ENCODE measurements around the gene EXOC4.

The EXOC4 gene

GRCh38 chr7:133963629-133964028 is 710.8 kb downstream of the EXOC4 start:
- Histone ChIP-seq H3K4me1 (ENCODE audit: control insufficient read depth, low read length) (no peaks in the 10 kb centered on the region), H3K27me3 (ENCODE audit: control insufficient read depth, low read length) (no peaks in the 10 kb centered on the region), H3K27ac (ENCODE audit: low read depth, low read length) (no peak overlapping the region), H3F3A (ENCODE audit: control insufficient read depth, insufficient read depth) (no peaks in the 10 kb centered on the region), H3K9me3 (ENCODE audit: control insufficient read depth, insufficient read depth, low read length) (no peaks in the 10 kb centered on the region), H3K9me2 (replicated peaks; ENCODE audit: control insufficient read depth, low read length) (no peaks in the 10 kb centered on the region), H4K20me1 (ENCODE audit: control insufficient read depth, insufficient read depth, low read depth, low read length) (no peaks in the 10 kb centered on the region), H3K4me2 (ENCODE audit: low read length) (no peak overlapping the region), H3K36me3 (ENCODE audit: control insufficient read depth, low read length) (no peaks in the 10 kb centered on the region), H3K4me3 (ENCODE audit: low read length) (no peak overlapping the region), H3K79me2 (ENCODE audit: control insufficient read depth, low read length) (no peaks in the 10 kb centered on the region)
- no peak for TF ChIP-seq EZH2phosphoT487 (IDR thresholded peaks at IDR 0.05; ENCODE audit: borderline replicate concordance, low read length)
- TF ChIP-seq, protein P1, sequence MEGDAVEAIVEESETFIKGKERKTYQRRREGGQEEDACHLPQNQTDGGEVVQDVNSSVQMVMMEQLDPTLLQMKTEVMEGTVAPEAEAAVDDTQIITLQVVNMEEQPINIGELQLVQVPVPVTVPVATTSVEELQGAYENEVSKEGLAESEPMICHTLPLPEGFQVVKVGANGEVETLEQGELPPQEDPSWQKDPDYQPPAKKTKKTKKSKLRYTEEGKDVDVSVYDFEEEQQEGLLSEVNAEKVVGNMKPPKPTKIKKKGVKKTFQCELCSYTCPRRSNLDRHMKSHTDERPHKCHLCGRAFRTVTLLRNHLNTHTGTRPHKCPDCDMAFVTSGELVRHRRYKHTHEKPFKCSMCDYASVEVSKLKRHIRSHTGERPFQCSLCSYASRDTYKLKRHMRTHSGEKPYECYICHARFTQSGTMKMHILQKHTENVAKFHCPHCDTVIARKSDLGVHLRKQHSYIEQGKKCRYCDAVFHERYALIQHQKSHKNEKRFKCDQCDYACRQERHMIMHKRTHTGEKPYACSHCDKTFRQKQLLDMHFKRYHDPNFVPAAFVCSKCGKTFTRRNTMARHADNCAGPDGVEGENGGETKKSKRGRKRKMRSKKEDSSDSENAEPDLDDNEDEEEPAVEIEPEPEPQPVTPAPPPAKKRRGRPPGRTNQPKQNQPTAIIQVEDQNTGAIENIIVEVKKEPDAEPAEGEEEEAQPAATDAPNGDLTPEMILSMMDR (IDR thresholded peaks at IDR 0.05; ENCODE audit: low read depth, low read length, poor library complexity, severe bottlenecking): no peak

- H3K9me3 ChIP-seq (ENCODE audit: control insufficient read depth, insufficient read depth, low read length): no peaks in the 10 kb centered on the region
- no peaks in the 10 kb centered on the region for H3F3A ChIP-seq (ENCODE audit: control insufficient read depth, insufficient read depth)
- H3K4me1 ChIP-seq (ENCODE audit: control insufficient read depth, low read length): no peaks in the 10 kb centered on the region
- H3K36me3 ChIP-seq (ENCODE audit: control insufficient read depth, low read length): no peaks in the 10 kb centered on the region
- no peaks in the 10 kb centered on the region for H3K79me2 ChIP-seq (ENCODE audit: control insufficient read depth, low read length)
- no peak overlapping the region for H3K4me3 ChIP-seq (ENCODE audit: low read length)
- no peaks in the 10 kb centered on the region for H3K9me2 ChIP-seq (replicated peaks; ENCODE audit: control insufficient read depth, low read length)
- H4K20me1 ChIP-seq (ENCODE audit: control insufficient read depth, insufficient read depth, low read depth, low read length): no peaks in the 10 kb centered on the region
- H3K4me2 ChIP-seq (ENCODE audit: low read length): no peak overlapping the region
- no peak for TF ChIP-seq EZH2phosphoT487 (IDR thresholded peaks at IDR 0.05; ENCODE audit: borderline replicate concordance, low read length)
- H3K27ac ChIP-seq (ENCODE audit: low read depth, low read length): no peak overlapping the region
- H3K27me3 ChIP-seq (ENCODE audit: control insufficient read depth, low read length): no peaks in the 10 kb centered on the region
Measured at GRCh38 chr7:133971625-133972024, 718.7 kb downstream of the EXOC4 start.

GRCh38 chr7:133973710-133974109 is 720.8 kb downstream of the EXOC4 start:
- Histone ChIP-seq H3K36me3 (ENCODE audit: control insufficient read depth, low read length) (no peaks in the 10 kb centered on the region), H3K9me3 (ENCODE audit: control insufficient read depth, insufficient read depth, low read length) (no peaks in the 10 kb centered on the region), H3K4me2 (ENCODE audit: low read length) (no peak overlapping the region), H3K27ac (ENCODE audit: low read depth, low read length) (no peak overlapping the region), H3K79me2 (ENCODE audit: control insufficient read depth, low read length) (no peaks in the 10 kb centered on the region), H3K27me3 (ENCODE audit: control insufficient read depth, low read length) (no peaks in the 10 kb centered on the region), H3F3A (ENCODE audit: control insufficient read depth, insufficient read depth) (no peaks in the 10 kb centered on the region), H3K4me1 (ENCODE audit: control insufficient read depth, low read length) (peaks cover 4% of the 10 kb centered on the region; the same call in 1 of the 2 replicates), H4K20me1 (ENCODE audit: control insufficient read depth, insufficient read depth, low read depth, low read length) (no peaks in the 10 kb centered on the region), H3K9me2 (replicated peaks; ENCODE audit: control insufficient read depth, low read length) (no peaks in the 10 kb centered on the region), H3K4me3 (ENCODE audit: low read length) (no peak overlapping the region)
- TF ChIP-seq, protein P1 (IDR thresholded peaks at IDR 0.05; ENCODE audit: low read depth, low read length, poor library complexity, severe bottlenecking): no peak
- no peak for TF ChIP-seq EZH2phosphoT487 (IDR thresholded peaks at IDR 0.05; ENCODE audit: borderline replicate concordance, low read length)

- Histone ChIP-seq H3K4me2 (ENCODE audit: low read length) (no peak overlapping the region), H3K9me3 (ENCODE audit: control insufficient read depth, insufficient read depth, low read length) (no peaks in the 10 kb centered on the region), H4K20me1 (ENCODE audit: control insufficient read depth, insufficient read depth, low read depth, low read length) (no peaks in the 10 kb centered on the region), H3K79me2 (ENCODE audit: control insufficient read depth, low read length) (no peaks in the 10 kb centered on the region), H3K27ac (ENCODE audit: low read depth, low read length) (no peak overlapping the region), H3F3A (ENCODE audit: control insufficient read depth, insufficient read depth) (no peaks in the 10 kb centered on the region), H3K4me1 (ENCODE audit: control insufficient read depth, low read length) (peaks cover 4% of the 10 kb centered on the region; the same call in 1 of the 2 replicates), H3K4me3 (ENCODE audit: low read length) (no peak overlapping the region), H3K27me3 (ENCODE audit: control insufficient read depth, low read length) (no peaks in the 10 kb centered on the region), H3K36me3 (ENCODE audit: control insufficient read depth, low read length) (no peaks in the 10 kb centered on the region), H3K9me2 (replicated peaks; ENCODE audit: control insufficient read depth, low read length) (no peaks in the 10 kb centered on the region)
- no peak for TF ChIP-seq EZH2phosphoT487 (IDR thresholded peaks at IDR 0.05; ENCODE audit: borderline replicate concordance, low read length)
- TF ChIP-seq, protein P1 (IDR thresholded peaks at IDR 0.05; ENCODE audit: low read depth, low read length, poor library complexity, severe bottlenecking): no peak
Measured at GRCh38 chr7:133975130-133975529, 722.3 kb downstream of the EXOC4 start.

Data from DOHH2 (cell line).